Ovary (tissue), 3 donors: ENCODE data around the gene XPO6.

Experiments
- CTCF ChIP-seq, 3 donors: fragments of 450-650 bp in 2 of 3; fragments of 200-600 bp in 1 of 3; IDR thresholded peaks; one replicate each; pipeline versions ENCODE4 v1.5.1 to v1.8.0; 2016 to 2022; ENCODE audit warnings: antibody characterized with exemption in 3 of 3, mild to moderate bottlenecking in 1 of 3
- POLR2A ChIP-seq: fragments of 450-650 bp; IDR thresholded peaks from one replicate; pipeline ENCODE4 v1.6.1; 2017; ENCODE audit warnings: antibody characterized with exemption, mild to moderate bottlenecking, moderate library complexity
- donor health status: DM: no; HTN: no; CAD: no.

- TF ChIP-seq CTCF (IDR thresholded peaks at IDR 0.05) (no peak), POLR2A (no peak)
Measured at GRCh38 chr16:28182183-28182582, 29.6 kb downstream of the XPO6 start.
